A204.1 (cell line): ENCODE measurements around the gene POLA1.
"Not testable (repeated sequence)": the region's sequence is repeated elsewhere in the genome, so short reads cannot be mapped to it uniquely, and the experiment has no call there.

ENCODE experiments used
- FAIRE-seq: peaks from 2 replicates; lab custom pipeline; 2012; peaks lifted over from hg19 to GRCh38; lab: Jason Lieb, UNC

Gene POLA1

GRCh38 chrX:24693453-24694202, at the start of gene POLA1:
Gene POLA1, plus strand, starts transcription at chrX:24693918. Its CDS starts 44 bp downstream, at chrX:24693962.
- peak; percentile 48 for FAIRE-seq

GRCh38 chrX:24646006-24646405, 47.7 kb upstream of the POLA1 start:
- FAIRE-seq, result no peak

GRCh38 chrX:24646745-24647182, 47.0 kb upstream of the POLA1 start:
- no peak for FAIRE-seq

GRCh38 chrX:24647257-24648058, 46.3 kb upstream of the POLA1 start, which contains the start of gene PCYT1B:
Gene PCYT1B, minus strand, starts transcription at chrX:24647347. Its CDS starts 242 bp downstream, at chrX:24647105.
- FAIRE-seq, result no peak

GRCh38 chrX:24648495-24648894, 45.2 kb upstream of the POLA1 start:
- no peak for FAIRE-seq

GRCh38 chrX:24651783-24652182, 41.9 kb upstream of the POLA1 start:
- FAIRE-seq, result no peak

- not testable (repeated sequence) for FAIRE-seq
Observed at GRCh38 chrX:24655679-24656078, 38.0 kb upstream of the POLA1 start.

GRCh38 chrX:24657671-24658386, 35.9 kb upstream of the POLA1 start:
- FAIRE-seq, result no peak

- FAIRE-seq, result no peak
Observed at GRCh38 chrX:24658421-24658820, 35.3 kb upstream of the POLA1 start.

GRCh38 chrX:24659106-24659505, 34.6 kb upstream of the POLA1 start:
- FAIRE-seq, result no peak

- no peak for FAIRE-seq
Observed at GRCh38 chrX:24659646-24660045, 34.1 kb upstream of the POLA1 start.

GRCh38 chrX:24661292-24661691, 32.4 kb upstream of the POLA1 start:
- no peak for FAIRE-seq

GRCh38 chrX:24662352-24662751, 31.4 kb upstream of the POLA1 start:
- FAIRE-seq, result no peak

- no peak for FAIRE-seq
Observed at GRCh38 chrX:24668111-24668510, 25.6 kb upstream of the POLA1 start.

- no peak for FAIRE-seq
Observed at GRCh38 chrX:24672701-24673190, 21.0 kb upstream of the POLA1 start.

- FAIRE-seq, result no peak
Observed at GRCh38 chrX:24673424-24673823, 20.3 kb upstream of the POLA1 start.

- peak; percentile 72 for FAIRE-seq
Observed at GRCh38 chrX:24676403-24677024, 17.2 kb upstream of the POLA1 start.

- FAIRE-seq, result no peak
Observed at GRCh38 chrX:24682739-24683432, 10.8 kb upstream of the POLA1 start.

- FAIRE-seq, result no peak
Observed at GRCh38 chrX:24684048-24684447, 9.7 kb upstream of the POLA1 start.

- no peak for FAIRE-seq
Observed at GRCh38 chrX:24692305-24692704, 1.4 kb upstream of the POLA1 start.

- no peak for FAIRE-seq
Observed at GRCh38 chrX:24694825-24695224, 1.1 kb downstream of the POLA1 start.
